PC-3 (cell line): ENCODE measurements around the gene CAPN5.

Experiments
- CTCF ChIP-seq: fragments of 300-600 bp; sonication (generic); conservative IDR thresholded peaks from 2 replicates; pipeline ENCODE4 v1.5.1; 2017; ENCODE audit warnings: antibody characterized with exemption, low read depth, mild to moderate bottlenecking, low read length
- EZH2 ChIP-seq: fragments of 300-600 bp; sonication (generic); IDR thresholded peaks from one replicate; pipeline ENCODE4 v1.6.1; 2017; ENCODE audit warnings: antibody characterized with exemption, mild to moderate bottlenecking, low read length; ENCODE audit not compliant: unreplicated experiment
- EZH2phosphoT487 ChIP-seq: fragments of 300-600 bp; sonication (generic); IDR thresholded peaks from 2 replicates; pipeline ENCODE4 v1.6.1; 2018; ENCODE audit warnings: mild to moderate bottlenecking, antibody characterized with exemption, low read length, borderline replicate concordance

DNA sequence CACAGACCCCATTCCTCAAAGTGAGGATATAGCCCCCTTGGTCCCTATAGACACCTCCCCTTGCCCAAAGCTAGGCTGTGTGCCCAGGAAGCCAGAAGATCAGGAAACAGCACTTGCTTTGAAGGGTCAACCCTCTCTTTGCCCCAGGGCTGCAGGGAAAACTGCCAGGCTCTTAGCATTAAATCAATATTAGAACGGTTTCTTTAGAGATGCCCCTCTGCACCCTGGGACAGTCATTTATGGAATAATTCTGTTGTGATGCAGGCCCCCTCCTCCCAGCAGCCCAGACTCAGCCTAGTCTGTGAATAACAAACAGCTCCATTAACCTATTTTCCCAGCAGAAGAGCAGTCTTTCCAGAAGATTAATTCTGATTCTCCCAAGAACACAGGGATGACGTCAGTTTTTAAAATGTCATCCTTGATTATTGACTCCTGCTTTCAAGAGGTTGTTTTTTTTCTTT is 11.6 kb upstream of the CAPN5 start:
- no peak for TF ChIP-seq EZH2phosphoT487
- no peak for TF ChIP-seq CTCF
- TF ChIP-seq EZH2, result no peak
